Measurements from ENCODE around the gene CCSER1. TPM values are rescaled to one million over a fixed set of nuclear protein-coding genes. Genes with fewer than 3 reads are reported as not detected.

The CCSER1 gene
- total RNA-seq, 2 experiments from 2014 or later: not detected

GRCh38 chr4:91596718-91597117 is 1469.5 kb downstream of the CCSER1 start:
- Histone ChIP-seq H4K20me1 (ENCODE audit: insufficient read depth, low read length) (no peaks in the 10 kb centered on the region), H3K79me2 (ENCODE audit: insufficient read depth, low read depth, low read length) (no peaks in the 10 kb centered on the region), H3K9me3 (ENCODE audit: low read length) (no peaks in the 10 kb centered on the region), H3K4me2 (ENCODE audit: low read length) (no peak overlapping the region), H3K36me3 (ENCODE audit: insufficient read depth, low read length) (no peaks in the 10 kb centered on the region), H3K27ac (ENCODE audit: low read depth, low read length, poor library complexity, severe bottlenecking) (no peak overlapping the region), H3K4me3 (ENCODE audit: low read depth, low read length, poor library complexity, severe bottlenecking) (no peak overlapping the region), H3K4me1 (ENCODE audit: insufficient read depth, low read length, poor library complexity, severe bottlenecking) (no peaks in the 10 kb centered on the region), H2AFZ (ENCODE audit: low read length) (no peak overlapping the region), H3K9me2 (ENCODE audit: insufficient read depth, low read length) (no peaks in the 10 kb centered on the region)
- no TSS peak for BruUV-seq (replicated peaks)
- intact Hi-C loops (cut with micrococcal nuclease; ENCODE audit: unreplicated experiment): no loop called here
- TF ChIP-seq CTCF (conservative IDR thresholded peaks at IDR 0.05; ENCODE audit: low read length): no peak
- TF ChIP-seq EZH2phosphoT487 (IDR thresholded peaks at IDR 0.05; ENCODE audit: borderline replicate concordance, low read depth, low read length): no peak
- CTCF ChIA-PET (ENCODE audit: unreplicated experiment): no interaction called here
- no peak for DNase-seq (ENCODE audit: low spot score)
- POLR2A ChIA-PET: no interaction called here

DNA sequence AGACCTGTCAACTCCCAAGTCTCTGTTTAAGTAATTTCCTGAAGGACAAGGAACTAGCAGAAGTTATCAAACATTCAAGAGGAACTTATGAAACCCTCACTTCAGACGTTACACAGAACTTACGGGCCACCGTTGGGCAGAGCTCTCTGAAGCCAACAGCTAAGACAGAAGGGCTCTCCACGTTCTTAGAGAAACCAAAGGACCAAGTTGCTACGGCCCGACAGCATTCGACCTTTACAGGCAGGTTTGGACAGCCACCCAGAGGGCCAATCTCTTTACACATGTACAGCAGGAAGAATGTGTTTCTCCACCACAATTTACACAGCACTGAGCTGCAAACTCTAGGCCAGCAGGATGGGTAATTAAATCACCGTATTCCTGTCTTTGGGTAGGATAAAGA is 1471.5 kb downstream of the CCSER1 start:
- DNase-seq (ENCODE audit: low spot score): no peak
- intact Hi-C loops (cut with micrococcal nuclease; ENCODE audit: unreplicated experiment): no loop called here
- ChIA-PET CTCF (ENCODE audit: unreplicated experiment) (no interaction called here), POLR2A (interaction anchor here (0.9 kb wide), 1 partner anchor 15 kb away, joined by 4 read pairs; no protein-coding TSS in a partner anchor)
- no peak overlapping the region for H3K4me3 ChIP-seq (ENCODE audit: low read depth, low read length, poor library complexity, severe bottlenecking)
- no TSS peak for BruUV-seq (replicated peaks)
- no peak overlapping the region for H3K4me2 ChIP-seq (ENCODE audit: low read length)
- TF ChIP-seq CTCF (conservative IDR thresholded peaks at IDR 0.05; ENCODE audit: low read length) (no peak), EZH2phosphoT487 (IDR thresholded peaks at IDR 0.05; ENCODE audit: borderline replicate concordance, low read depth, low read length) (no peak)
- H3K36me3 ChIP-seq (ENCODE audit: insufficient read depth, low read length): no peaks in the 10 kb centered on the region
- H3K79me2 ChIP-seq (ENCODE audit: insufficient read depth, low read depth, low read length): no peaks in the 10 kb centered on the region
- no peak overlapping the region for H3K27ac ChIP-seq (ENCODE audit: low read depth, low read length, poor library complexity, severe bottlenecking)
- no peaks in the 10 kb centered on the region for H3K9me2 ChIP-seq (ENCODE audit: insufficient read depth, low read length)
- H4K20me1 ChIP-seq (ENCODE audit: insufficient read depth, low read length): no peaks in the 10 kb centered on the region
- H3K4me1 ChIP-seq (ENCODE audit: insufficient read depth, low read length, poor library complexity, severe bottlenecking): no peaks in the 10 kb centered on the region
- no peak overlapping the region for H2AFZ ChIP-seq (ENCODE audit: low read length)
- H3K9me3 ChIP-seq (ENCODE audit: low read length): no peaks in the 10 kb centered on the region

GRCh38 chr4:91600301-91600700 is 1473.1 kb downstream of the CCSER1 start:
- POLR2A ChIA-PET: no interaction called here
- H3K9me2 ChIP-seq (ENCODE audit: insufficient read depth, low read length): no peaks in the 10 kb centered on the region
- H3K79me2 ChIP-seq (ENCODE audit: insufficient read depth, low read depth, low read length): no peaks in the 10 kb centered on the region
- CTCF ChIA-PET (ENCODE audit: unreplicated experiment): no interaction called here
- no peaks in the 10 kb centered on the region for H4K20me1 ChIP-seq (ENCODE audit: insufficient read depth, low read length)
- no peak overlapping the region for H3K4me2 ChIP-seq (ENCODE audit: low read length)
- H3K27ac ChIP-seq (ENCODE audit: low read depth, low read length, poor library complexity, severe bottlenecking): no peak overlapping the region
- BruUV-seq (replicated peaks): no TSS peak
- no peak overlapping the region for H3K4me3 ChIP-seq (ENCODE audit: low read depth, low read length, poor library complexity, severe bottlenecking)
- DNase-seq (ENCODE audit: low spot score): no peak
- intact Hi-C loops (cut with micrococcal nuclease; ENCODE audit: unreplicated experiment): no loop called here
- TF ChIP-seq CTCF (conservative IDR thresholded peaks at IDR 0.05; ENCODE audit: low read length) (no peak), EZH2phosphoT487 (IDR thresholded peaks at IDR 0.05; ENCODE audit: borderline replicate concordance, low read depth, low read length) (no peak)
- no peak overlapping the region for H2AFZ ChIP-seq (ENCODE audit: low read length)
- H3K9me3 ChIP-seq (ENCODE audit: low read length): no peaks in the 10 kb centered on the region
- no peaks in the 10 kb centered on the region for H3K4me1 ChIP-seq (ENCODE audit: insufficient read depth, low read length, poor library complexity, severe bottlenecking)
- H3K36me3 ChIP-seq (ENCODE audit: insufficient read depth, low read length): no peaks in the 10 kb centered on the region
